ENCODE results near the gene BRSK2.
"Not testable (repeated sequence)": the region's sequence is repeated elsewhere in the genome, so short reads cannot be mapped to it uniquely, and the experiment has no call there.

The BRSK2 gene

DNA sequence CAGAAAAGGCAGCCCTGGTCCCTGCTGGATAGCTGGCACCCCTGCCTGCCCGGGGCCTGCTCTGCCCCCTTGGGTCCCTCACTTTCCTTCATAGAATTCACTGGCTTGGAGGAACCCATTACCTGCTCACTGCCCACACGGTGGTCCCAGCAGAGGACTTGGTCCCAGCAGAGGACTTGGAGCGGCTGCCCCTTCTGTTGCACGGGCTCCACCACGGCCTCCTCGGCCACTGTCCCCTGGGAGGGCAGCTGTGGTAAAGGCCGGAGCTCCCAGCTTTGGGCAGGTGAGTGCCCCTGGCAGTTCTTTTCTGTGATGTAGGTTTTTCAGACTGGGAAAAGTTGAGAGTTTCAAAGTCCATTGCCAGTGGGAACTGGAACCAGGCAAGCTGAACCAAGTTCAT, 25.9 kb downstream of the BRSK2 start:
- no peak overlapping the region for H3K9ac ChIP-seq (ENCODE audit: low read length in 2 of 2)
- H3K27me3 ChIP-seq (ENCODE audit: control insufficient read depth in 1 of 2, insufficient read depth in 2 of 2, low read length in 2 of 2), result peaks cover 2 to 4% of the 10 kb centered on the region in 2 donors
- no peaks in the 10 kb centered on the region for H3K4me1 ChIP-seq (ENCODE audit: control insufficient read depth, insufficient read depth, low read length)
- H3K36me3 ChIP-seq (ENCODE audit: control insufficient read depth in 2 of 2, insufficient read depth in 2 of 2, low read length in 2 of 2), result no peaks in the 10 kb centered on the region
- peaks cover 9 to 36% of the 10 kb centered on the region in 2 donors for H3K9me3 ChIP-seq (ENCODE audit: control insufficient read depth in 2 of 2, low read length in 2 of 2)
- no peak overlapping the region for H3K4me3 ChIP-seq (ENCODE audit: low read length in 2 of 2)
- no peak overlapping the region for H3K27ac ChIP-seq (ENCODE audit: low read length)

DNA sequence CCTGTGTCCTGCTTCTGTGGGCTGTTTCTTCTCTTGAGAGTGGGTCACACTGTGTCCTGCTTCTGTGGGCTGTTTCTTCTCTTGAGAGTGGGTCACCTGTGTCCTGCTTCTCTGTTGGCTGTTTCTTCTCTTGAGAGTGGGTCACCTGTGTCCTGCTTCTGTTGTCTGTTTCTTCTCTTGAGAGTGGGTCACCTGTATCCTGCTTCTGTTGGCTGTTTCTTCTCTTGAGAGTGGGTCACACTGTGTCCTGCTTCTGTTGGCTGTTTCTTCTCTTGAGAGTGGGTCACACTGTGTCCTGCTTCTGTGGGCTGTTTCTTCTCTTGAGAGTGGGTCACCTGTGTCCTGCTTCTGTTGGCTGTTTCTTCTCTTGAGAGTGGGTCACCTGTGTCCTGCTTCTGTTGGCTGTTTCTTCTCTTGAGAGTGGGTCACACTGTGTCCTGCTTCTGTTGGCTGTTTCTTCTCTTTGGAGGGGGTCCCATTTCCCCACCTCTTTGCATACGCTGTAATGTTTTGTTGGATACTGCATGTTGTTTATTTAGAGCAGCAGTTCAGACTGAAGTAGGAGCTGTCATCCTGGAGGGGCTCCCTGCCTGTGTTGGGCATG, 28.6 kb downstream of the BRSK2 start:
- H3K9ac ChIP-seq (ENCODE audit: low read length in 2 of 2); H3K4me3 ChIP-seq (ENCODE audit: low read length in 2 of 2); H3K27ac ChIP-seq (ENCODE audit: low read length); H3K36me3 ChIP-seq (ENCODE audit: control insufficient read depth in 2 of 2, insufficient read depth in 2 of 2, low read length in 2 of 2); H3K27me3 ChIP-seq (ENCODE audit: control insufficient read depth in 1 of 2, insufficient read depth in 2 of 2, low read length in 2 of 2); H3K4me1 ChIP-seq (ENCODE audit: control insufficient read depth, insufficient read depth, low read length): not testable (repeated sequence)
- H3K9me3 ChIP-seq (ENCODE audit: control insufficient read depth in 2 of 2, low read length in 2 of 2), result peaks cover 9 to 36% of the 10 kb centered on the region in 2 donors

DNA sequence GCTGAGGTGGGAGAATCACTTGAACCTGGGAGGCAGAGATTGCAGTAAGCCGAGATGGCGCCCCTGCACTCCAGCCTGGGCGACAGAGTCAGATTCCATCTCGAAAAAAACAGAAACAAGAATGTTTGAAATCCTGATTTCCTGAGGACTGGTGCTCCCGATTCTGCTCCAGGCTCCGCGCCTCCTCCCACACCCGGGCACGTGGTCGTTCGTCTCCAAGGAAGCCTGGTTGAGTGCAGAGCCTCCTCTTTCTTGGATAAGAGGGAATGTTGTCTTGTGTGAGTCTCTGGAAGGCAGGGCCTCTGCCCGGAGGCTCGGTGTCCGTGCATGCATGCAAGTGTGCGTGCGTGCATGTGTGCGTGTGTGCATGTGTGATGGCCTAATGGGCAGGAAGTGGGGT, 30.1 kb downstream of the BRSK2 start:
- H3K4me3 ChIP-seq (ENCODE audit: low read length in 2 of 2), result no peak overlapping the region
- no peaks in the 10 kb centered on the region for H3K27me3 ChIP-seq (ENCODE audit: control insufficient read depth in 1 of 2, insufficient read depth in 2 of 2, low read length in 2 of 2)
- H3K9ac ChIP-seq (ENCODE audit: low read length in 2 of 2), result no peak overlapping the region
- peaks cover 9 to 36% of the 10 kb centered on the region in 2 donors for H3K9me3 ChIP-seq (ENCODE audit: control insufficient read depth in 2 of 2, low read length in 2 of 2)
- no peaks in the 10 kb centered on the region for H3K4me1 ChIP-seq (ENCODE audit: control insufficient read depth, insufficient read depth, low read length)
- no peaks in the 10 kb centered on the region for H3K36me3 ChIP-seq (ENCODE audit: control insufficient read depth in 2 of 2, insufficient read depth in 2 of 2, low read length in 2 of 2)
- no peak overlapping the region for H3K27ac ChIP-seq (ENCODE audit: low read length)

DNA sequence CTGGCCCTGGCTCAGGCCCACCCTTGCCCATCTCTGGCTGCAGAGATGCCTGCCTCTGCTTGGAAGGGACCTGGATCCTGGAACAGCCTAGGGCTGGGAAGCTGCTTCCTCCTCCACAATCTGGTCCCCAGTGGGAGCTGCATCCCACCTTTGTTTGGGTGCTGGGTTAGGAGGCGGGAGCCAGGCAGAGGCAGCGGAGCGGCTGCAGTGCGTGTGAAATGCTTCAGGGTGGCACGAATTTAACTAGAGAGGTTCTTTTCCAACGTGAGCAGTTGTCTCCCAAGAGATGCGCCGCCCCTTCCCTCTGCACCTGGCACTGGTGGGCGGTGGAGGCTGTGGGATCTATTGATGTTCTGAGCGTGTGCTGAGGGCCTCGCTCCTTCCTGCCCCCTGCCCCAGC, 31.6 kb downstream of the BRSK2 start:
- peaks cover 2 to 3% of the 10 kb centered on the region in 2 donors for H3K27me3 ChIP-seq (ENCODE audit: control insufficient read depth in 1 of 2, insufficient read depth in 2 of 2, low read length in 2 of 2)
- H3K4me1 ChIP-seq (ENCODE audit: control insufficient read depth, insufficient read depth, low read length), result no peaks in the 10 kb centered on the region
- H3K27ac ChIP-seq (ENCODE audit: low read length), result no peak overlapping the region
- H3K4me3 ChIP-seq (ENCODE audit: low read length in 2 of 2), result no peak overlapping the region
- H3K36me3 ChIP-seq (ENCODE audit: control insufficient read depth in 2 of 2, insufficient read depth in 2 of 2, low read length in 2 of 2), result no peaks in the 10 kb centered on the region
- no peak overlapping the region for H3K9ac ChIP-seq (ENCODE audit: low read length in 2 of 2)
- H3K9me3 ChIP-seq (ENCODE audit: control insufficient read depth in 2 of 2, low read length in 2 of 2), result peaks cover 9 to 29% of the 10 kb centered on the region in 2 donors

DNA sequence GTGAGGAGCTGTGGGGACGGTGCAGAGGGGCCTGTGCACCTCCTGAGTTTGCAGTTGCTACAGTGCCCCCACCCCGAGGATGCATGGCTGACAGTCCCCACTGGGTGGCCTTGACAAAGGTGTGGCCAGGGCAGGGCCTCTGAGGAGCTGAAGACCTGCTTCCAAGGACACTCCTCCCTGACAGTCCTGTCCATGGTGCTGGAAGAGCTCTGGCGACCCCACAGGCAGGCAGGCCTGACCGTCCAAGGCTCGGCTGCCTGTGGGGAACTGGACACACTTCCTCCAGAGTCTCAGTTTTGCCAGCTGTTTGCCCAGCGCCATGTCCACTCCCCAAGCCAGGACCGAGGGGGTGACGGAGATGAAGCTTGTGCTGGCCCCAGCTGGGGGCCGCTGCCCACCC, 32.7 kb downstream of the BRSK2 start:
- Histone ChIP-seq H3K27ac (ENCODE audit: low read length) (no peak overlapping the region), H3K9me3 (ENCODE audit: control insufficient read depth in 2 of 2, low read length in 2 of 2) (peaks cover 5 to 20% of the 10 kb centered on the region in 2 donors), H3K9ac (ENCODE audit: low read length in 2 of 2) (no peak overlapping the region), H3K4me1 (ENCODE audit: control insufficient read depth, insufficient read depth, low read length) (no peaks in the 10 kb centered on the region), H3K4me3 (ENCODE audit: low read length in 2 of 2) (no peak overlapping the region), H3K36me3 (ENCODE audit: control insufficient read depth in 2 of 2, insufficient read depth in 2 of 2, low read length in 2 of 2) (no peaks in the 10 kb centered on the region), H3K27me3 (ENCODE audit: control insufficient read depth in 1 of 2, insufficient read depth in 2 of 2, low read length in 2 of 2) (peaks cover 2 to 3% of the 10 kb centered on the region in 2 donors)

DNA sequence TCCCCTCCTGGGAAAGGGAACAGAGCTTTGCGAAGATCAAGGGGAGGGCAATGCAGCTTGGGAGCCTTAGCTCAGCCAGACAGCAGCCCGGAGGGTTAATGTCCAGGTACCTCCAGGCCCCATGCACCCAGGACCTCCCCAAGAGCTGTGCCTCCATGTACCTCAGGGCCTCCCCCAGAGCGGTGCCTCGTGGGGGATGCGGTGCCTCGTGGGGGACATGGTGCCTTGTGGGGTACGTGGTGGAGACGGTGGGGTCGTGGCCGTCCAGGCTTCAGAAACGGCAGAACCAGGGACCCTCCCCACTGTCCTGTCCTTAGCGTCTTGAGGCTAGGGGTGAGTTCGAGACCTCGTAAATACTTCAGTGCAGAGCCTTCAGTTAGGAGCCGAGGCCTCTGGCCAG, 33.2 kb downstream of the BRSK2 start:
- no peak overlapping the region for H3K4me3 ChIP-seq (ENCODE audit: low read length in 2 of 2)
- no peak overlapping the region for H3K27ac ChIP-seq (ENCODE audit: low read length)
- H3K27me3 ChIP-seq (ENCODE audit: control insufficient read depth in 1 of 2, insufficient read depth in 2 of 2, low read length in 2 of 2), result peaks cover 3 to 4% of the 10 kb centered on the region in 2 donors
- H3K36me3 ChIP-seq (ENCODE audit: control insufficient read depth in 2 of 2, insufficient read depth in 2 of 2, low read length in 2 of 2), result no peaks in the 10 kb centered on the region
- peaks cover 3 to 18% of the 10 kb centered on the region in 2 donors for H3K9me3 ChIP-seq (ENCODE audit: control insufficient read depth in 2 of 2, low read length in 2 of 2)
- no peaks in the 10 kb centered on the region for H3K4me1 ChIP-seq (ENCODE audit: control insufficient read depth, insufficient read depth, low read length)
- H3K9ac ChIP-seq (ENCODE audit: low read length in 2 of 2), result no peak overlapping the region

DNA sequence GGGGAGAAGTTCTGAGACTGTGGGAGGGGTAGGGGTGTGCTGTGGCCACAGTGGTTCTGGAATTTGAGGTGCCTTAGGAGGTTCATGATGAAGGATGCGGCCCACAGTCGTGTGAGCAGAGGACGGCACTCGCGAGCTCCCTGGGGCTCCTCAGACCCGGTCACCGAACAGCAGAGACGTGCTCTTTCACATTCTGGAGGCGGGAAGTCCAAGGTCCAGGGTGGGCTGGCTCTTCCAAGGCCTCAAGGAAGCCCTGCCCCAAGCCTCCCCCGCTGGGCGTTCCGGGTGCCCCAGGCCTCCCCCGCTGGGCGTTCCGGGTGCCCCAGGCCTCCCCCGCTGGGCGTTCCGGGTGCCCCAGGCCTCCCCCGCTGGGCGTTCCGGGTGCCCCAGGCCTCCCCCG, 33.7 kb downstream of the BRSK2 start:
- H3K9ac ChIP-seq (ENCODE audit: low read length in 2 of 2); H3K27me3 ChIP-seq (ENCODE audit: control insufficient read depth in 1 of 2, insufficient read depth in 2 of 2, low read length in 2 of 2); H3K4me3 ChIP-seq (ENCODE audit: low read length in 2 of 2); H3K36me3 ChIP-seq (ENCODE audit: control insufficient read depth in 2 of 2, insufficient read depth in 2 of 2, low read length in 2 of 2); H3K4me1 ChIP-seq (ENCODE audit: control insufficient read depth, insufficient read depth, low read length); H3K27ac ChIP-seq (ENCODE audit: low read length): not testable (repeated sequence)
- H3K9me3 ChIP-seq (ENCODE audit: control insufficient read depth in 2 of 2, low read length in 2 of 2), result peaks cover 0 to 14% of the 10 kb centered on the region in 2 donors

DNA sequence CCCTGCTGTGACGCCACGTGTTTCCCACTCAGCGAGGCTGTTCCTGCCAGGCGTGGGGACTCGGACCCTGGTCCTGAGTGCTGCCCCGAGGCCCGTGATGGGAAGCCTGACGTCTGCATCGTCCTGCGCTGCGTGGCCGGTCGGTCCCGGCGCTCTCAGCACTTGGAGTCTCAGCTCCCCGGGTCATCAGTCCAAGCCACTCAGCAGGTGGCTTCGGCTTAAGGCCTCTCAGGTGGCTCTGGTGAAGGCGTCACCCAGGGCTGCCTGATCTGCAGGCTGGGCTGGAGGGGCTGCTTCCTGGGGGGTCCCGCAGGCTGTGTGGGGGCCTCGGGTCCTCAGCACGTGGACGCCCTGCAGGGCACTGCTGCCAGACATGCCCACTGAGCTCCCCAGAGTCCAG, 35.3 kb downstream of the BRSK2 start:
- Histone ChIP-seq H3K9me3 (ENCODE audit: control insufficient read depth in 2 of 2, low read length in 2 of 2) (peaks cover 0 to under 1% of the 10 kb centered on the region in 2 donors), H3K9ac (ENCODE audit: low read length in 2 of 2) (no peak overlapping the region)

DNA sequence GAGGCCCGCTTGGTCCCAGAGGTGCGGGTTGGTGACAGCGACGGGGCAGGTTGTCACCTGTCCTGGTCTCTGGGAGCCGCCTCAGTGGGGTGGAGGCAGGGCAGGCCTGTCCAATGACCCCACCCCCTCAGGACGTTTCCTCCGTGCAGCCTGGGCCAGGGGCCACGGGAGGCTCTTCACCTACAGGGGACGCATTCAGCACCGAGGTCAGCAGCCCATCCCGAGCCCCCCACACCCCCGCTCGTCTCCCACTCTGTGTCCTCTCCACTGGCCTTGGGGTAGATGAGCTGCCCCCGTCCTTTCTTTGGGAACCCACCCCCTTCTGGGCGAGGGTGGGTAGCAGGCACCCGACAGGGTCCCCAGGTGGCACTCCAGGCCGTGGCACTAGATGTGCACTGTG, 35.7 kb downstream of the BRSK2 start:
- Histone ChIP-seq H3K27ac (ENCODE audit: low read length) (no peak overlapping the region), H3K9me3 (ENCODE audit: control insufficient read depth in 2 of 2, low read length in 2 of 2) (no peaks in the 10 kb centered on the region), H3K27me3 (ENCODE audit: control insufficient read depth in 1 of 2, insufficient read depth in 2 of 2, low read length in 2 of 2) (peaks cover 3 to 4% of the 10 kb centered on the region in 2 donors), H3K4me1 (ENCODE audit: control insufficient read depth, insufficient read depth, low read length) (no peaks in the 10 kb centered on the region), H3K9ac (ENCODE audit: low read length in 2 of 2) (no peak overlapping the region), H3K36me3 (ENCODE audit: control insufficient read depth in 2 of 2, insufficient read depth in 2 of 2, low read length in 2 of 2) (no peaks in the 10 kb centered on the region), H3K4me3 (ENCODE audit: low read length in 2 of 2) (no peak overlapping the region)

More for the DNA sequence above, 35.3 kb downstream of the BRSK2 start:
- H3K4me3 ChIP-seq (ENCODE audit: low read length in 2 of 2), result no peak overlapping the region
- no peaks in the 10 kb centered on the region for H3K4me1 ChIP-seq (ENCODE audit: control insufficient read depth, insufficient read depth, low read length)
- no peaks in the 10 kb centered on the region for H3K36me3 ChIP-seq (ENCODE audit: control insufficient read depth in 2 of 2, insufficient read depth in 2 of 2, low read length in 2 of 2)
- peaks cover 3 to 4% of the 10 kb centered on the region in 2 donors for H3K27me3 ChIP-seq (ENCODE audit: control insufficient read depth in 1 of 2, insufficient read depth in 2 of 2, low read length in 2 of 2)
- no peak overlapping the region for H3K27ac ChIP-seq (ENCODE audit: low read length)

DNA sequence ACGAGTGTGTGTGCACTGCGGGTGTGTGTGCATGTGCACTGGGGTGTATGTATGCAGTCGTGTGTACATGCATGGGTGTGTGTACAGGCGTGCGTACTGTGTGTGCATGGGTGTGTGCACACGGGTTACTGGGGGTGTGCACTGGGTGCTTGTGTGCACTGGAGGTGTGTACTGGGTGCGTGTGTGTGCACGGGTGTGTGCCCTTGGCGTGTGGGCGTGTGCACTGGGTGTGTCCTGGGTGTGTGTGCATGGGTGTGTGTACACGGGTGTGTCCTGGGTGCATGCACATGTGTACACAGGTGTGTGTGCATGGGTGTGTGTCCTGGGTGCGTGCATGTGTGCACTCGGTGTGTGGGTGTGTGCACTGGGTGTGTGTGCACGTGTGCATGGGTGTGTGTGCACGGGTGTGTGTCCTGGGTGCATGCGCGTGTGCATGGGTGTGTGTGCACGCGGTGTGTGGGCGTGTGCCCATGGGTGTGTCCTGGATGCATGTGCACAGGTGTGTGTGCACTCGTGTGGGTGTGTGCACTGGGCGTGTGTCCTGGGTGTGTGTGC, 39.1 kb downstream of the BRSK2 start:
- Histone ChIP-seq H3K9ac (ENCODE audit: low read length in 2 of 2) (no peak overlapping the region), H3K4me1 (ENCODE audit: control insufficient read depth, insufficient read depth, low read length) (no peaks in the 10 kb centered on the region), H3K36me3 (ENCODE audit: control insufficient read depth in 2 of 2, insufficient read depth in 2 of 2, low read length in 2 of 2) (no peaks in the 10 kb centered on the region), H3K9me3 (ENCODE audit: control insufficient read depth in 2 of 2, low read length in 2 of 2) (no peaks in the 10 kb centered on the region), H3K27me3 (ENCODE audit: control insufficient read depth in 1 of 2, insufficient read depth in 2 of 2, low read length in 2 of 2) (peaks cover 8 to 10% of the 10 kb centered on the region in 2 donors), H3K27ac (ENCODE audit: low read length) (no peak overlapping the region), H3K4me3 (ENCODE audit: low read length in 2 of 2) (no peak overlapping the region)

DNA sequence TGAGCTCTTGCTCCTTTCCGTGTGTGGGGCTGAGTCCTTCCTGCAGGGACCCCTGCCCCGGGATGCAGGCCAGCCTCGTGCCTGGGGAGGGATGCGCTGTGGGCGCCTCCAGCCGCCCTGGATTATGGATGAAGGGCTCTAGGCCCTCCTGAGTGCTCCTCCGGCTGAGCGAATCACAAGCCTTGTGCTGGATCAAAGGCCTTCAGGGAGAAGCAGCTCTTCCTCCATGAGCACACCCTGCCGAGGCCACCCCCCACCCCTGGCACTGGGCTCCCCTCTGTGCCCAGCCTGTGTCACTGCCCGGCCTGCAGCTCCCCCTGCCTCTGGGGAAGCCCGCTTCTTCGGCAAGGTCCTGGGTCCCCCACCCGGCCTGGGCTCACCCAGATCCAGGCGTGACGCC, 43.8 kb downstream of the BRSK2 start:
- H3K4me1 ChIP-seq (ENCODE audit: control insufficient read depth, insufficient read depth, low read length), result peaks cover 3% of the 10 kb centered on the region
- H3K4me3 ChIP-seq (ENCODE audit: low read length in 2 of 2), result no peak overlapping the region
- no peak overlapping the region for H3K27ac ChIP-seq (ENCODE audit: low read length)
- H3K9ac ChIP-seq (ENCODE audit: low read length in 2 of 2), result no peak overlapping the region
- no peaks in the 10 kb centered on the region for H3K9me3 ChIP-seq (ENCODE audit: control insufficient read depth in 2 of 2, low read length in 2 of 2)
- peaks cover 9 to 16% of the 10 kb centered on the region in 2 donors for H3K27me3 ChIP-seq (ENCODE audit: control insufficient read depth in 1 of 2, insufficient read depth in 2 of 2, low read length in 2 of 2)
- H3K36me3 ChIP-seq (ENCODE audit: control insufficient read depth in 2 of 2, insufficient read depth in 2 of 2, low read length in 2 of 2), result no peaks in the 10 kb centered on the region
